ENCODE data around the gene KIZ.

Gene KIZ

GRCh38 chr20:21125849-21126580 lies at the start of gene KIZ:
KIZ (plus strand) TSS chr20:21126082; CDS start chr20:21126116, 34 bp downstream.
- in situ Hi-C loops (cut with HindIII; ENCODE audit: low sequenced_read_pairs) = no loop called here

GRCh38 chr20:21077809-21078345 lies 48.0 kb upstream of the KIZ start:
- in situ Hi-C loops (cut with HindIII; ENCODE audit: low sequenced_read_pairs) = no loop called here

GRCh38 chr20:21082584-21082983 lies 43.3 kb upstream of the KIZ start:
- in situ Hi-C loops (cut with HindIII; ENCODE audit: low sequenced_read_pairs) = no loop called here

- in situ Hi-C loops (cut with HindIII; ENCODE audit: low sequenced_read_pairs) = no loop called here
Observed at GRCh38 chr20:21083825-21084325, 42.0 kb upstream of the KIZ start.

GRCh38 chr20:21087862-21088540 lies 37.9 kb upstream of the KIZ start:
- in situ Hi-C loops (cut with HindIII; ENCODE audit: low sequenced_read_pairs) = no loop called here

- in situ Hi-C loops (cut with HindIII; ENCODE audit: low sequenced_read_pairs) = no loop called here
Observed at GRCh38 chr20:21089391-21089790, 36.5 kb upstream of the KIZ start.

- in situ Hi-C loops (cut with HindIII; ENCODE audit: low sequenced_read_pairs) = no loop called here
Observed at GRCh38 chr20:21090111-21090618, 35.7 kb upstream of the KIZ start.

- in situ Hi-C loops (cut with HindIII; ENCODE audit: low sequenced_read_pairs) = no loop called here
Observed at GRCh38 chr20:21090721-21091120, 35.2 kb upstream of the KIZ start.

- in situ Hi-C loops (cut with HindIII; ENCODE audit: low sequenced_read_pairs) = no loop called here
Observed at GRCh38 chr20:21092806-21093205, 33.1 kb upstream of the KIZ start.

GRCh38 chr20:21096321-21097043 lies 29.4 kb upstream of the KIZ start:
- in situ Hi-C loops (cut with HindIII; ENCODE audit: low sequenced_read_pairs) = no loop called here

- in situ Hi-C loops (cut with HindIII; ENCODE audit: low sequenced_read_pairs) = no loop called here
Observed at GRCh38 chr20:21099751-21100577, 25.9 kb upstream of the KIZ start.

- in situ Hi-C loops (cut with HindIII; ENCODE audit: low sequenced_read_pairs) = no loop called here
Observed at GRCh38 chr20:21100578-21101452, 25.1 kb upstream of the KIZ start.

GRCh38 chr20:21101453-21101931 lies 24.4 kb upstream of the KIZ start:
- in situ Hi-C loops (cut with HindIII; ENCODE audit: low sequenced_read_pairs) = no loop called here

- in situ Hi-C loops (cut with HindIII; ENCODE audit: low sequenced_read_pairs) = no loop called here
Observed at GRCh38 chr20:21101932-21102575, 23.8 kb upstream of the KIZ start.

- in situ Hi-C loops (cut with HindIII; ENCODE audit: low sequenced_read_pairs) = no loop called here
Observed at GRCh38 chr20:21102603-21103311, 23.1 kb upstream of the KIZ start.

- in situ Hi-C loops (cut with HindIII; ENCODE audit: low sequenced_read_pairs) = no loop called here
Observed at GRCh38 chr20:21103582-21104465, 22.1 kb upstream of the KIZ start.

GRCh38 chr20:21104466-21104761 lies 21.5 kb upstream of the KIZ start:
- in situ Hi-C loops (cut with HindIII; ENCODE audit: low sequenced_read_pairs) = no loop called here
